AG08395 (cell line): Measurements from ENCODE around the gene CTSE.
"Not testable (repeated sequence)": the region's sequence is repeated elsewhere in the genome, so short reads cannot be mapped to it uniquely, and the experiment has no call there.

Source experiments
- DNase-seq: peaks from one replicate; pipeline ENCODE4 v3.0.0; 2012; ENCODE audit warnings: mixed read lengths, low spot score

The CTSE gene

DNA sequence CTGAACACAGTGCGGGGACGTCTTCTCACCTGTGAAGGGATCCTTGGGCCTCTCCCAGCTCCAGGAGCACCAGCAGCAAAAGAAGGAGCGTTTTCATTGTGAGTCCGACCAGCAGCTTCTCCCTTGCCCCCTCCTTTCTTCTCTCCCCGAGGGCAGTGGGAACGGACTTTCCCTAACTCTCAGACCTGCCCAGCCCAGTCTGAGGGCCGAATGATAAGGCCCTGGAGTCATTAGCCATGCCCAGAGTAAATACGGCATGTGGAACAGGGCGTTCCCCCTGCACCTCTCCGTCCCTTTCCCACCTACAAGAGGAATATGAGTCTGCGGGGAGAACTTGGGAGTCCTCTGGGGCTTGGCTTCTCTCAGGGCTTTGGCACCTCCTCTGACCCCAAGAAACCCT lies at the start of gene CTSE:
Gene CTSE (minus strand): TSS at position 201 of the 400 bp plus-strand sequence. CDS start 104 bp downstream, at position 97.
- DNase-seq, result no peak

DNA sequence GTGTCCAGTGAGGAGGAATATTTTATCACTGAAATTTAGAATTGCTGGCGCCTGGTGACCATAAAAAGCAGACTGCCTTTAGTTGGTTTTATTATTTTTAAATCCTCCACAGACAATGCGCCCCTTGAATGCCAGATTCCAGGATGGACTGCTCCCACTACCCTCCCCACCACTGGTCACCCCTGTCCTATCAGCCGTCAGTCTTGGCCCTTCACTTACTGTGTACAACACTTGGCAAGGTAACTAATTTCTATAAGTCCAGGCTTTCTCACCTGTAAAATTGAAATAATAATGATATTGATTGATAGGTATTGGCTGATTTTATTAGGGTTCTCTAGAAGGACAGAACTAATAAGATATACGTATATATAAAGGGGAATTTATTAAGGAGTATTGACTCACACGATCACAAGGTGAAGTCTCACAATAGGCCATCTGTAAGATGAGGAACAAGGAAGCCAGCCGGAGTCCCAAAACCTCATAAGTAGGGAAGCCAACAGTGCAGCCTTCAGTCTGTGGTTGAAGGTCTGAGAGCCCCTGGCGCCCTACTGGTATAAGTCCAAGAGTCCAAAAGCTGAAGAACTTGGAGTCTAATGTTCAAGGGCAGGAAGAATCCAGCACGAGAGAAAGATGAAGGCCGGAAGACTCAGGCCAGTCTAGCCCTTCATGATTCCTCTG lies 47.1 kb upstream of the CTSE start:
- no peak for DNase-seq

DNA sequence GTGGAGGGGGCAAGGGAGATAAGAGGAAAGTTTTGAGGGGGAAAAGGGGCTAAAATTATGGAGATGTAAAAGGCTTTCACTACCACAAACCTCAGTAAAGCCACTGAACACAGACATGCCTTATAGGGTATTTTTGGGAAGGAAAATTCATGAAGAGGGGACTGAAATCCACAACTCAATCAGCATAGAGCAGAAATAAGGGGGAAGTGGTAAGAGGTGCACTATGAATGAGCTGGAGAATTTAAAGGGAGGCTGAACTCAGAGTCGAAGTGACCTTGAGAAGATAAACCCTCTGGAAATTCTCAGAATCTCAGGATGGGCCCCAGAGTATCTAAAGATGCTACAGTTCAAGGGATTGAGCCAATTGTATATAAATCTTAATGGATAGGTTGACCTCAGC lies 44.6 kb upstream of the CTSE start:
- DNase-seq, result no peak

DNA sequence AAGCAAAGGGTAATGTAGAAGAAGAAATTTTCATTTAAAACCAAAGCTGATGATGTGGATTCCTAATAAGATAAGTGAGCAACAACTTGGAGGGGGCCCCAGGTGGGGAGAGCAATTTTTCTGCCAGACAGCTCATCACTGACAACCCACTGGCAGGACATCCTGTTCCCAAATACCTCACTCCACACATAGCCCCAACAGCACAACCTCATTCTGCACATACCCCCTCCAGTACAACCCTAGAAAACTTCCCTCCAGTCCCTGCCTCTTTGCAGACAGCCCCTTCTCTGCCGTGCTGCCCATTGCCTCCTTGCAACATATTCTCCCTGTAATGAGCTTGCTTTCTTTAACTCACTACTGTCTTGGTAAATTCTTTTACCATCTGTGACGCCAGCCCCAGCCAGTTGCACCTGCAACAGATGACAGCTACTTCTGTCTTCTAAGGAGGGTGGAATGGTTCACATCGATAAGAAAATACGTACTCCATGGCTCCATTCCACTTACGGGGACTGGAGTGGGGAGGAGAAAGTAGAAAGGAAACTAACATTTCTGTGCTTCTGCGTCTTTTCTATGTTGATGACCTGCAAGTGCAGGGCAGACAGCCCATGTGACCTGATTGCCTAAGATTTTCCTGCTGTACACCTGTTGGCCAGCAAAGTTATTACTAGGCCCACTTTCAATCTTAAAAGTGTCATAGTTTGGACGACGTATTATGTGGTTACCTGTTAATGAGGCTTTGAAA lies 44.0 kb upstream of the CTSE start:
- no peak for DNase-seq

DNA sequence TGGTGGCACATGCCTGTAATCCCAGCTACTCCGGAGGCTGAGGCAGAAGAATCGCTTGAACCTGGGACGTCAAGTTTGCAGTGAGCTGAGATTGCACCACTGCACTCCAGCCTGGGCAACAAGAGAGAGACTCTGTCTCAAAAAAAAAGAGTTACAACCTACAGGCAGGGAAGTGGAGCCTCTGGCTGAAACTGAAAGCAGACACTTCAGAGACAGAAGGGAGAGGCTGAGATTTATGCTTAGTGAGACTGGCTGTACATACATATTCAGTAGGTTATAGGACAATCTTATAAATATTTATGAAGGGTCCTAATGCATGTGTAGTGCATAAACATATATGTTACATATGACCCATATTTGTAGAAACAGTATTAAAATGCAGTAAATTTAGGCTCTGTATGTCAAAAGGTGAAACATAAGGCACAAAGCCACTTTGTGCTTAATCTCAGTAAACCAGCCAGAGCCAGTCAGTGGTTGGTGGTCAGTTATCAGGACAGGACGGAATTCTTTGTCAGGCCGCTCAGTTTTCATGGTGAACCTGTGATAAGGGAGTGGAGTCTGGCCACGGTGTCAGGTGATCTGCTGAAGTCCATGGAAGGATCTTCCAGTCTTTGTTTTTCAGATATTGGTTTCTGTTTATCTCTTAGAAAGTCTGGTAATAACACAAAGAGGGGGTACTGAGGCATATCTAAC lies 42.9 kb upstream of the CTSE start:
- no peak for DNase-seq

DNA sequence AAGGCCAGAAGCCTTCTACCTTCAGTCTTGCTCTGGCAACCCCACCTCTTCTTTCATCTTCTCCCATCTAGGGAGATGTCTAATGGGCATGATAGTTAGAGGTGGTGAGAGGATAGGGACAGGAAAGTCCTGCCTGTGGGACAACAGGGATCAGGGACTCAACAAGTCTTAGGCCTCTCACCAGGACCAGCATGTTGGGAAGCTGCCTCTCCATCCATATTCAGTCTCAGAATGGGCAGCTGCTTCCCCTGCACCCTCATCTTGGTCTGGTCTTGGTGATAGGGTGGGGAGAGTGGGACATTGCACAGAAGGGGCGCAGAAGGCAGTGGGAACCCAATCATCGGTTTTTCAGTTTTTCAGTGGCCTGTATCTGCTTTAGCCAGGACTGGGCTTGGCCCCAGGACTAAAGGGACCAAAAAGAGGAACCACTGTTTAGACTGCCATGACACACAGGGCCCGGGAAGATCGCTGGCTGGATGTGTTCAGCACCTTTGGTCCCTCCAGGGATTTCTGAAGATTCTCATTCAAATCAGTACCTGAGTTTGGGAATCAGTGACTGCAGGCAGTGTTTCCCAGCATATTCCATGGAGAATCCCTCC lies 42.0 kb upstream of the CTSE start:
- no peak for DNase-seq

DNA sequence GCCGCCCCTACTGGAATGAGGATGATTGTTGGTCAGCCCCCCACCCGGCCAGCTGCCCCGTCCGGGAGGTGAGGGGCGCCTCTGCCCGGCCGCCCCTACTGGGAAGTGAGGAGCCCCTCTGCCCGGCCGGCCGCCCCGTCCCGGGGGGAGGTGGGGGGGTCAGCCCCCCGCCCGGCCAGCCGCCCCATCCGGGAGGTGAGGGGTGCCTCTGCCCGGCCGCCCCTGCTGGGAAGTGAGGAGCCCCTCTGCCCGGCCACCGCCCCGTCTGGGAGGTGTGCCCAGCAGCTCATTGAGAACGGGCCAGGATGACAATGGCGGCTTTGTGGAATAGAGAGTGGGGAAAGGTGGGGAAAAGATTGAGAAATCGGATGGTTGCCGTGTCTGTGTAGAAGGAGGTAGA lies 40.8 kb upstream of the CTSE start:
- DNase-seq, result not testable (repeated sequence)

DNA sequence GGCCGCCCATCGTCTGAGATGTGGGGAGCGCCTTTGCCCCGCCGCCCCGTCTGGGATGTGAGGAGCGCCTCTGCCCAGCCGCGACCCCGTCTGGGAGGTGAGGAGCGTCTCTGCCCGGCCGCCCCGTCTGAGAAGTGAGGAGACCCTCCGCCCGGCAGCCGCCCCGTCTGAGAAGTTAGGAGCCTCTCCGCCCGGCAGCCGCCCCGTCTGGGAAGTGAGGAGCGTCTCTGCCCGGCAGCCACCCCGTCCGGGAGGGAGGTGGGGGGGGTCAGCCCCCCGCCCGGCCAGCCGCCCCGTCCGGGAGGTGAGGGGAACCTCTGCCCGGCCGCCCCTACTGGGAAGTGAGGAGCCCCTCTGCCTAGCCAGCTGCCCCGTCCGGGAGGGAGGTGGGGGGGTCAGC lies 40.3 kb upstream of the CTSE start:
- not testable (repeated sequence) for DNase-seq

DNA sequence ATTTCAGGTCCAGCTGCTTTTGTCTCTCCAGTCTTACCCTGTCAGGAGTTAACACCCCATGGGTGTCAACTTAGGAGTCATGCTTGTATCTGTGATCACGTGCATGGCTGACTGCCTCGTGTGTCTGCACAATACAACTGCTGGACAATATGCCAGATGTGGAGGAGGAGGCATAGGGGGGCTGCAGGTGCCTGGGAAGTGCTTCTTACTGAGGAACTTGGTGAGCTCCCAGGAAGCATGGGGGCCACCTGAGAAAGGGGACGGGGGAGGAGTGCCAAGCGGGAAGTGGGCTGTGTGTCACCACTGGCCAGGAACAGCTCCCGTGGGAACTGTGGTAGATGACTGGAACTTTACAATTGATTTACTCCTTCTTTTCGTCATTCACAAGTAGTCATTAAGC lies 38.8 kb upstream of the CTSE start:
- no peak for DNase-seq

DNA sequence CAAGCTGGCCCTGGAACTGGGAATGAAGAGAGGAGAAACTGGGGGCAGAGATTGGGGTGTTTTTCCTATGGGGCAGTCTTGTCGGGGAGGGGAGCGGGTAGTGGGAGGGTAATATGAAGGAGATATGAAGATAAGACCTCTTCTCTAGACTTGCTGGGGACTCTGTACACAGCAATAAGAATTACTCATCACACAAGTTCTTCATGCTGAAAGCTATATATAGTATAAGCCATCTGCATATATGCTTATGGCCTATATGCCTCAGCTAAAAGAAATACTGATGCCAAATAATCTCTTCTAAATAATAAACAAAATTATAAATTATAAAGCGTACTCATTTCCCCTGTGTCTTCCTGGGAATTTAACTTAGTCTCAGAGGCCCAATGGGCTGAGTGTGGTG lies 37.1 kb upstream of the CTSE start:
- no peak for DNase-seq

DNA sequence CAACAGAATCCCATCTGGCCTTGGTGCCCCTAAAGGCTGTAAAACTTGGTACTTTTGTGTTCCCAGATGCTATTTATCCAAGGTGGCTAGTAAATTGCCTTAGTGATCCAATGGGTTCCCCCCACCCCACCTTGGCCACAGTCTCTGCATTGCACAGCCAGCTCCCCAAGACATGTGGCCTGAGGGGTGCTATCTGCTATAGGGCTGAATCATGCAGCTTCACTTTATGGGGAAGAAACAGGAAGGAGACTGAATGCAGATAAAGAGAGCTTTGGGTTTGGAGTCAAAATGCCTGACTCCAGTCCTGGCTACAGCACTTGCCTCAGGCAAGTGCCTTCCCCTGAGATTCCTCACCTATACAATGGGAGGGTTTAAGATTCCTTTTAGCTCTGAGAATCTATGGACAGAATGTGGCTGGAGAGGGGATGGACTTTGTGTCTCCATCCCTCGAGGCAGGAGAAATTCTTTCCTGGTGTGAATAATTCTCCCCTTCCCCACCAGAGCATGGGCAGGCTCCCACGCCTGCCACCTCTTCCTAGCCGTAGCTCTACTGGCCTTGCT lies 35.7 kb upstream of the CTSE start:
- no peak for DNase-seq

DNA sequence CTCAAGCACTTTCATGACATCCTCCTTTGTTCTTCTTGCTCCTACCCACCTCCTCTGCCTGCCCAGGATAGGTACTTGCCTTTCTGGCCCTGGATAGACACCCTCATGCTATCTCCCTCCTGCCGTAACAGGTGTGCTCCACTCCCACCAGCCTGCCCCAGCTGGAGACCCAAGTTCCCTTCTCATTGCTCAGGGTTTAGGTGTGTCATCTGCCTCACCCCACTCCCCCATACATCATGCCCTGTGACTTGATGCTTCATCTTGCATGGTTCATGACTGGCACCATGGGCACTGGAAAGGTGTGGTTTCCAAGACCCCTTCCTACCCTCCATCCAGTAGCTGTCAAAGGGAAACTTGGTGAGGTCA lies 35.2 kb upstream of the CTSE start:
- DNase-seq, result no peak

DNA sequence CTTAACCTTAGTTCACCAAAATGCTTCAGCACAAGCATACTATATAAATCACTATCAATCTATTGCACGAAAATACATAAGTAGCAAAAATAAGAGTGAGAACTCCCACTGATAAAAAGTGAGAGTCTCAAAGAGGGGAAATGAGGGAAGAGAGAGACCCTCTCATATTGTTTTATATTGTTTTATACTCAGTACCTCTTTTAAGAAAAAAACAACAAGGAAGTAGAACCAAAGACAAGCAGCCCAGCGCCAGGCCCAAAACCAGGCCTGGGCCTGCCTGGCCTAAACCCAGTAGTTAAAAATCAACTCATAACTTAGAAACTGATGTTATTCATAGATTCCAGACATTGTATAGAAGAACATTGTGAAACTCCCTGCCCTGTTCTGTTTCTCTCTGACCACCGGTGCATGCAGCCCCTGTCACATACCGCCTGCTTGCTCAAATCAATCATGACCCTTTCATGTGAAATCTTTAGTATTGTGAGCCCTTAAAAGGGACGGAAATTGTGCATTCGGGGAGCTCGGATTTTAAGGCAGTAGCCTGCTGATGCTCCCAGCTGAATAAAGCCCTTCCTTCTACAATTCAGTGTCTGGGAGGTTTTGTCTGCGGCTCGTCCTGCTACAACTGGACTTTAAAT lies 34.7 kb upstream of the CTSE start:
- not testable (repeated sequence) for DNase-seq

DNA sequence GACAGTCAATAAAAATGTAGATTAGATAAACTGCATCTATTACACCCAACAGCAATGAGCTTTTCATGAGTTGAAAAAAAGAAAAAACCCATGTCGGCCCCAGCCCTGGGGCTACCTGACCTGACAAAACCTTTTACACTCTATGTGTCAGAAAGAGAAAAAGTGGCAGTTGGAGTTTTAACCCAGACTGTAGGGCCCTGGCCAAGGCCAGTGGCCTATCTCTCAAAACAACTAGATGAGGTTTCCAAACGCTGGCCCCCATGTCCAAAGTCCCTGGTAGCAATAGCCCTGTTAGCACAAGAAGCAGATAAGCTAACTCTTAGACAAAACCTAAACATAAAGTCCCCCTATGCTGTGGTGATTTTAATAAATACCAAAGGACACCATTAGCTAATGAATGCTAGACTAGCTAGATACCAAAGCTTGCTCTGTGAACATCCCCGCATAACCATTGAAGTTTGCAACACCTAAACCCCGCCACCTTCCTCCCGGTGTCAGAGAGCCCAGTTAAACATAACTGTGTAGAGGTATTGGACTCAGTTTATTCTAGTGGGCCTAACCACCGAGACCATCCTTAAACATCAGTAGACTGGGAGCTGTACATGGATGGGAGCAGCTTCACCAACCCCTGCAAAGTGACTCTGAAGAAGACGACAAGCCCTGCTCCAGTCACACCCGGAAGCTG lies 32.1 kb upstream of the CTSE start:
- DNase-seq, result not testable (repeated sequence)

DNA sequence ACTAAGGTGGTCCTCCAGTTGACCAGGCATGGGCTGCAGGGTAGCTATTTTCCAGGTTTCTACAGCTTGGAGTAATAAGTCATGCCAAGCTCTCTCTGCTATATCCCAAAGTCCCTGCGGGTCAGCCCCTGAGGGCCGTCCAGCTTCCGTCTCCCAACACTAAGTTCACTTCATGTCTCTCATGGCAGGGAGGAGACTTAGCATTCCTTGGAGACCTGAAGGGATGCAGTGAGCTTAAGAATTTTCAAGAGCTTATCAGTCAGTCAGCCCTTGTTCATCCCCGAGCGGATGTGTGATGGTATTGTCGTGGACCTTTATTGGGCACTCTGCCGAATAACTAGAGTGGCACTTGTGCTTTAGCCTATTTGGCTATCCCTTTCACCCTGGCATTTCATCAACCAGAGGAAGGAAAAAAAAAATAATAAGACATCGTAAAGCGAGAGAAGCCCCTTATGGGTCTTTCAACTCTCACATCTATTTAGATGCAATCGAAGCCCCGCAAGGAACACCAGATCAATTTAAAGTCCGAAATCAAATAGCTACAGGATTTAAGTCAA lies 31.5 kb upstream of the CTSE start:
- not testable (repeated sequence) for DNase-seq

DNA sequence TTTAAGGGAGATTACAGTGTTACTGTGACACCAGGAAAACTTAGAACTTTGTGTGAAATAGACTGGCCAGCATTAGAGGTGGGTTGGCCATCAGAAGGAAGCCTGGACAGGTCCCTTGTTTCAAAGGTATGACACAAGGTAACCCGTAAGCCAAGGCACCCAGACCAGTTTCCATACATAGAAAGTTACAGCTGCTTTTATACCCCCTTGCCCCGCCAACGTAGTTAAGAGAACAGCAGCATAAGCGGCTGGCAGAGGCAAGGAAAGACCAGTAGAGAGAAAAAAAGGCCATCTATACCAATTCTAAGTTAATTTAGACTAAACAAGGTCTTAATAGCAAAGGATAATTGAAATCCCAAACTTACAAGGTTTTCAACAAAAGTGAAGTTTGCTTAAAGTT lies 29.9 kb upstream of the CTSE start:
- not testable (repeated sequence) for DNase-seq

DNA sequence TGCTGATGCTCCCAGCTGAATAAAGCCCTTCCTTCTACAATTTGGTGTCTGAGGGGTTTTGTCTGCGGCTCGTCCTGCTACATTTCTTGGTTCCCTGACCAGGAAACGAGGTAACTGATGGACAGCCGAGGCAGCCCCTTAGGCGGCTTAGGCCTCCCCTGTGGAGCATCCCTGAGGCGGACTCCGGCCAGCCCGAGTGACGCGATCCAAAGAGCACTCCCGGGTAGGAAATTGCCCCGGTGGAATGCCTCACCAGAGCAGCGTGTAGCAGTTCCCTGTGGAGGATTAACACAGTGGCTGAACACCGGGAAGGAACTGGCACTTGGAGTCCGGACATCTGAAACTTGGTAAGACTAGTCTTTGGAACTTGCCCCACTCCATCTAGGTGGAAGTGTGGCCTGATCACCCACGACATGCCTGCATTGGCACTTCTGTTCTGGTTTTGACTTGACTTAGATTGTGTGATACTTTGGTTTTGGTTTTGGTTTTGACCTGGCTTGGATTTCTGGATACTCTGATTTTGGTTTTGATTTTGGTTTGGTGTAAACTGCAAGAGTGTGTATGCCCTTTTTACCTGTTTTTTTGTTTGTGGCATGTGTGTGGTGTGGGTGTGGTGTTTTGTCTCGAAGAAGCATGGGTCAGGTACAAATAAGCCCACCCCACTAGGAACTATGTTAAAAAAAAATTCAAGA lies 29.4 kb upstream of the CTSE start, which contains the start of gene RHEX:
Gene RHEX (plus strand): TSS at position 255 of the 692 bp plus-strand sequence. CDS start 44,656 bp downstream, outside the sequence.
- not testable (repeated sequence) for DNase-seq

DNA sequence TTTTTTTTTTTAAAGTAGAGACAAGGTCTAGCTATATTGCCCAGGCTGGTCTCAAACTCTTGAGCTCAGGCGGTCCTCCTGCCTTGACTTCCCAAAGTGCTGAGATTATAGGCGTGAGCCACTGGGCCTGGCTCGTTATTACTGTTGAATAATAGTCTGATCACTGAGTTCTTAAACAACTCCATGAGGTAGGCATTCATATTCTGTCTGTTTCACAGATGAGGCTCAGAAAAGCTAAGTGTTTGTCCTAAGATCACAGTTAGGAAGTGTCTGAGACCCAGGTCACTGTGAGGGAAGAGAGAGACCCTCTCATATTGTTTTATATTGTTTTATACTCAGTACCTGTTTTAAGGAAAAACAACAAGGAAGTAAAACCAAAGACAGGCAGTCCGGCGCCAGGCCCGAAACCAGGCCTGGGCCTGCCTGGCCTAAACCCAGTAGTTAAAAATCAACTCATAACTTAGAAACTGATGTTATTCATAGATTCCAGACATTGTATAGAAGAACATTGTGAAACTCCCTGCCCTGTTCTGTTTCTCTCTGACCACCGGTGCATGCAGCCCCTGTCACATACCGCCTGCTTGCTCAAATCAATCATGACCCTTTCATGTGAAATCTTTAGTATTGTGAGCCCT lies 28.7 kb upstream of the CTSE start:
- not testable (repeated sequence) for DNase-seq

DNA sequence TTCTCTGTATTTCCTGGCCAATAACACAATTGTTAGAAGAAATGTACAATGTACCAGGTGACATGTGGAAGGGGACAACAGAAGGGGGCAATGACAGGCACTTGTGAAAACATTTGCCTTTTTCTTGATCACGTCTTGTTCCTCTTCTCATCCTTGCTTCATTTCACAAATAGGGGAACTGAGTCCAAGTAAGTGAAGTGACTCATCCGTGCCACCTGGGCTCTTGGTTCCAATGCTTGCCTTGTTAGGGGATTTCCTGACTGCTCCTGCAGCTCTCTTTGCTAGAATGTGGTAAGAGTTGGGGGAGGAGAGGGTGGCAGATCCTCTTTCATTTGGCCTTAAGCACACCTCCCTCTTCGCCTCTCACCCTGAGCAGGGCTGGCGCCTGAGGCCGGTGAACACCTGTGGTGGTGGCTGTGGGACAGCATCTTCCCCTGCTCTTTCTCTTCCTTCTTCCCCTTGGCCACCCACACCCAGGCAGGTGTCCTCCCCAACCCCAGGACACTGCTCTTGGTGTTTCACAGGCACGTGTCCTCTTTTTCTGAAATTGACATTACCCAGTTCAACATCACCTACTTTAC lies 27.1 kb upstream of the CTSE start:
- DNase-seq, result no peak
